ENCODE data around the gene COL23A1. TPM values are rescaled to one million over a fixed set of nuclear protein-coding genes. Genes with fewer than 3 reads are reported as not detected.

Gene COL23A1
- total RNA-seq, 4 donors from 2014 or later, result 0.93 to 4.6 (median 2.4) TPM

- Histone ChIP-seq H3K27ac (no peak overlapping the region), H3K4me3 (no peak overlapping the region), H3K36me3 (no peaks in the 10 kb centered on the region), H3K27me3 (no peaks in the 10 kb centered on the region), H3K4me1 (no peaks in the 10 kb centered on the region), H3K9me3 (no peaks in the 10 kb centered on the region)
- TF ChIP-seq POLR2A (IDR thresholded peaks at IDR 0.05) (no peak), CTCF (IDR thresholded peaks at IDR 0.05) (no peak), POLR2AphosphoS5 (IDR thresholded peaks at IDR 0.05) (no peak), EP300 (IDR thresholded peaks at IDR 0.05) (no peak)
- ATAC-seq, result no peak
- 94% methylated on average over 5 of the region's 6 CpGs; no CpG with 5 or more reads in 1 of the 2 donors for WGBS, 2 donors (ENCODE audit: low coverage in 1 of 2)
These were observed 173.3 kb downstream of the COL23A1 start for GRCh38 chr5:178416919-178417318.

- no peak for TF ChIP-seq POLR2AphosphoS5 (IDR thresholded peaks at IDR 0.05)
- TF ChIP-seq CTCF (IDR thresholded peaks at IDR 0.05), result no peak
- TF ChIP-seq POLR2A (IDR thresholded peaks at IDR 0.05), result no peak
- TF ChIP-seq EP300 (IDR thresholded peaks at IDR 0.05), result no peak
- WGBS, 2 donors (ENCODE audit: low coverage in 1 of 2), result 92% methylated on average over 2 of the region's 12 CpGs; no CpG with 5 or more reads in 1 of the 2 donors
- Histone ChIP-seq H3K4me3 (no peak overlapping the region), H3K36me3 (no peaks in the 10 kb centered on the region), H3K27me3 (no peaks in the 10 kb centered on the region), H3K9me3 (no peaks in the 10 kb centered on the region), H3K4me1 (no peaks in the 10 kb centered on the region), H3K27ac (no peak overlapping the region)
- ATAC-seq, result no peak
These were observed 173.8 kb downstream of the COL23A1 start for GRCh38 chr5:178416206-178416882.

GRCh38 chr5:178415353-178415752 is 174.8 kb downstream of the COL23A1 start:
- TF ChIP-seq POLR2AphosphoS5 (IDR thresholded peaks at IDR 0.05) (no peak), EP300 (IDR thresholded peaks at IDR 0.05) (no peak), POLR2A (IDR thresholded peaks at IDR 0.05) (no peak), CTCF (IDR thresholded peaks at IDR 0.05) (no peak)
- Histone ChIP-seq H3K36me3 (no peaks in the 10 kb centered on the region), H3K27me3 (no peaks in the 10 kb centered on the region), H3K4me1 (no peaks in the 10 kb centered on the region), H3K4me3 (no peak overlapping the region), H3K9me3 (no peaks in the 10 kb centered on the region), H3K27ac (no peak overlapping the region)
- no CpG with 5 or more reads among the region's 17 CpGs for WGBS, 2 donors (ENCODE audit: low coverage in 1 of 2)
- no peak for ATAC-seq

GRCh38 chr5:178413988-178414387 is 176.2 kb downstream of the COL23A1 start:
- TF ChIP-seq EP300 (IDR thresholded peaks at IDR 0.05) (no peak), POLR2A (IDR thresholded peaks at IDR 0.05) (no peak), POLR2AphosphoS5 (IDR thresholded peaks at IDR 0.05) (no peak), CTCF (IDR thresholded peaks at IDR 0.05) (no peak)
- 86% methylated on average over 1 of the region's 4 CpGs; no CpG with 5 or more reads in 1 of the 2 donors for WGBS, 2 donors (ENCODE audit: low coverage in 1 of 2)
- no peak for ATAC-seq

GRCh38 chr5:178411083-178411482 is 179.1 kb downstream of the COL23A1 start:
- WGBS, 2 donors (ENCODE audit: low coverage in 1 of 2), result 73 to 81% methylated on average over 1 to 2 of the region's 2 CpGs
- Histone ChIP-seq H3K4me3 (no peak overlapping the region), H3K9me3 (peaks cover 0 to 14% (median 0%) of the 10 kb centered on the region in 3 donors), H3K27ac (no peak overlapping the region), H3K4me1 (no peaks in the 10 kb centered on the region), H3K36me3 (no peaks in the 10 kb centered on the region), H3K27me3 (no peaks in the 10 kb centered on the region)
- no peak for ATAC-seq
- TF ChIP-seq POLR2AphosphoS5 (IDR thresholded peaks at IDR 0.05), result no peak

More at GRCh38 chr5:178413988-178414387, 176.2 kb downstream of the COL23A1 start:
- Histone ChIP-seq H3K36me3 (no peaks in the 10 kb centered on the region), H3K4me3 (no peak overlapping the region), H3K27me3 (no peaks in the 10 kb centered on the region), H3K4me1 (no peaks in the 10 kb centered on the region), H3K27ac (no peak overlapping the region), H3K9me3 (no peaks in the 10 kb centered on the region)

All from gastroesophageal sphincter (tissue), 4 donors.